Mammary epithelial cell (primary cell): ENCODE results near the gene TRABD2B.

ENCODE experiments used
- EZH2 ChIP-seq: IDR thresholded peaks from 2 replicates; pipeline ENCODE4 v1.6.1; 2012; ENCODE audit warnings: low read length, inconsistent platforms, borderline replicate concordance
- TF ChIP-seq, protein P1 (sequence below), 2 donors: IDR thresholded peaks in 1 of 2; conservative IDR thresholded peaks in 1 of 2; 2 replicates each; pipeline ENCODE4 v1.5.1; 2011 to 2012; ENCODE audit warnings: inconsistent platforms in 2 of 2, low read length in 2 of 2, mild to moderate bottlenecking in 2 of 2, control low read depth in 1 of 2, low read depth in 1 of 2; ENCODE audit not compliant: insufficient read depth in 1 of 2; ENCODE audit errors: extremely low read depth in 1 of 2

DNA sequence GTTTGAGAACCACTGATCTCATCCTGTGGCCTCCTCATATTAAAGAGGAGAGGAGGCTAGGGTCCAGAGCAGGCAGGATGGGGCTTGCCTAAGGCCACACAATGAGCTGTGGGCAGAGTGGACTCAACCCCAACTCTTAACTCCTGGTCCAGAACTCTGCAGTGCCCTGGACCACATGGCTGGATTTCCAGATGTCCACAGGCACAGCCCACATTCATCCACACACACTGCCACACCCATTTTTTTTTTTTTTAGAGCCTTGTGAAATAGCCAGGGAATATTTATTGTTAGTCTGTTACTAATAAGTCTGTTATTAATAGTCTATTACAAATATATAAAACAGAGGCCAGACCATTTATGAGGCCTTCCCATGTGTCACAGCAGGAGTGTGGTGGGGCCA lies 192.2 kb downstream of the TRABD2B start:
- TF ChIP-seq, protein P1, sequence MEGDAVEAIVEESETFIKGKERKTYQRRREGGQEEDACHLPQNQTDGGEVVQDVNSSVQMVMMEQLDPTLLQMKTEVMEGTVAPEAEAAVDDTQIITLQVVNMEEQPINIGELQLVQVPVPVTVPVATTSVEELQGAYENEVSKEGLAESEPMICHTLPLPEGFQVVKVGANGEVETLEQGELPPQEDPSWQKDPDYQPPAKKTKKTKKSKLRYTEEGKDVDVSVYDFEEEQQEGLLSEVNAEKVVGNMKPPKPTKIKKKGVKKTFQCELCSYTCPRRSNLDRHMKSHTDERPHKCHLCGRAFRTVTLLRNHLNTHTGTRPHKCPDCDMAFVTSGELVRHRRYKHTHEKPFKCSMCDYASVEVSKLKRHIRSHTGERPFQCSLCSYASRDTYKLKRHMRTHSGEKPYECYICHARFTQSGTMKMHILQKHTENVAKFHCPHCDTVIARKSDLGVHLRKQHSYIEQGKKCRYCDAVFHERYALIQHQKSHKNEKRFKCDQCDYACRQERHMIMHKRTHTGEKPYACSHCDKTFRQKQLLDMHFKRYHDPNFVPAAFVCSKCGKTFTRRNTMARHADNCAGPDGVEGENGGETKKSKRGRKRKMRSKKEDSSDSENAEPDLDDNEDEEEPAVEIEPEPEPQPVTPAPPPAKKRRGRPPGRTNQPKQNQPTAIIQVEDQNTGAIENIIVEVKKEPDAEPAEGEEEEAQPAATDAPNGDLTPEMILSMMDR (conservative IDR thresholded peaks at IDR 0.05 in 1 of 2, IDR thresholded peaks at IDR 0.05 in 1 of 2; ENCODE audit: extremely low read depth in 1 of 2, insufficient read depth in 1 of 2, low read depth in 1 of 2, low read length in 2 of 2), result no peak
- no peak for TF ChIP-seq EZH2
